Measurements from ENCODE around the gene ANO1.

DNA sequence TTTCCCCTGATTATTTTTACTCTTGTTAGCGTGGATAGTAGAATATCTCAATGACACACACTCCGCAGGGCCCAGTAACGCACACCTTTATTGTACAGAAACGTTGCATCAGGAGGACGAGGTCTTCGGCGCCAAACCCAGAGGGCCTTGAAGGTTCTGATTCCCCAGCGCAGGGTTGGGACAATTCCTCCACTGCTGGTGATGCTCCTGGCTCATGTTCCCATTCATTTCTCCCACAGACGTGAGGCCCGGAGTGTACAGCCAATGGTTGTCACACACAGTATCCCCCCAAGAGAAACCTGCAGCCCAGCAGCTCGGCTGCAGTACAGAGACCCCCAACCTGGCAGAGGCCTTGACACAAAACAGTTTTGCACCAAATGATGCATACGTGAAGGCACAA lies 6.1 kb upstream of the ANO1 start:
- TF ChIP-seq, protein P1, sequence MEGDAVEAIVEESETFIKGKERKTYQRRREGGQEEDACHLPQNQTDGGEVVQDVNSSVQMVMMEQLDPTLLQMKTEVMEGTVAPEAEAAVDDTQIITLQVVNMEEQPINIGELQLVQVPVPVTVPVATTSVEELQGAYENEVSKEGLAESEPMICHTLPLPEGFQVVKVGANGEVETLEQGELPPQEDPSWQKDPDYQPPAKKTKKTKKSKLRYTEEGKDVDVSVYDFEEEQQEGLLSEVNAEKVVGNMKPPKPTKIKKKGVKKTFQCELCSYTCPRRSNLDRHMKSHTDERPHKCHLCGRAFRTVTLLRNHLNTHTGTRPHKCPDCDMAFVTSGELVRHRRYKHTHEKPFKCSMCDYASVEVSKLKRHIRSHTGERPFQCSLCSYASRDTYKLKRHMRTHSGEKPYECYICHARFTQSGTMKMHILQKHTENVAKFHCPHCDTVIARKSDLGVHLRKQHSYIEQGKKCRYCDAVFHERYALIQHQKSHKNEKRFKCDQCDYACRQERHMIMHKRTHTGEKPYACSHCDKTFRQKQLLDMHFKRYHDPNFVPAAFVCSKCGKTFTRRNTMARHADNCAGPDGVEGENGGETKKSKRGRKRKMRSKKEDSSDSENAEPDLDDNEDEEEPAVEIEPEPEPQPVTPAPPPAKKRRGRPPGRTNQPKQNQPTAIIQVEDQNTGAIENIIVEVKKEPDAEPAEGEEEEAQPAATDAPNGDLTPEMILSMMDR (IDR thresholded peaks at IDR 0.05), result no peak
- TF ChIP-seq EP300 (IDR thresholded peaks at IDR 0.05) (no peak), POLR2A (IDR thresholded peaks at IDR 0.05; ENCODE audit: low read depth) (no peak), POLR2AphosphoS5 (IDR thresholded peaks at IDR 0.05) (no peak)

All from esophagus muscularis mucosa (tissue), 4 donors.